ENCODE measurements around the gene PITPNC1.
"Not testable (repeated sequence)": the region's sequence is repeated elsewhere in the genome, so short reads cannot be mapped to it uniquely, and the experiment has no call there.

The PITPNC1 gene

DNA sequence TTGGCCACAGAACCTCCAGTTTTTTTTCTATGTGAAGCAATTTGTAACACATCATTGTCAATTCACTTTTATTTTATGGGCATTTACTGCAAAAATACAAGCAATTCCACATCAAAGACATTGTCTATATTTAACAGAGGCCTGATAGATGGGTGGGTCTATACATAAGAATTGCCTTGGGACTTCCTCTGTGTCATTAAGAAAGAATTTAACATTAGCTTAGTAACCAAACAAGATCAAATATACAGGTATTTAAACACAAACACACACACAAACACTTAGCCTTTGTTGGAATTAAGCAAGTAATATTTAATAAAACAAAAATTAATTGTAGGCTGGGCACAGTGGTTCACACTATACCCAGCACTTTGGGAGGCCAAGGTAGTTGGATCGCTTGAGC is 4.3 kb upstream of the PITPNC1 start:
- no peak for DNase-seq

GRCh38 chr17:67374329-67375053 is 2.6 kb upstream of the PITPNC1 start:
- peak; percentile 70 to 87 for DNase-seq

DNA sequence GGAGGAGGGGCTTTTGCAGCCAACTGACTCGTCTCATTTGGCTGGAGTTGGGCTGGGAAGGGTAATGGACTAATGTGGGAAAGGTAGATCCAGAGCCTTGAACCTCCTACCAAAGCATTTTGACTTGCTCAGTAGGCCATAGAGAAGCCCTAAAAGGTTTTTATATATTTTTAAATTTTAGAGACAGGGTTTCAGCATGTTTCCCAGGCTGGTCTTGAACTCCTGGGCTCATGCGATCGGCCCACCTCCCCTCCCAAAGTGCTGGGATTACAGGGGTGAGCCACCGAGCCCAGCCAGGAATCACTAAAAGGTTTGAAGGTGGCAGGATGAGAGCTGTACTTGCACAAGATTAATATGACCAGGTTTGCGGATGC is 2.0 kb upstream of the PITPNC1 start:
- DNase-seq: no peak

- DNase-seq: no peak
Observed at GRCh38 chr17:67375716-67376115, 1.4 kb upstream of the PITPNC1 start.

- DNase-seq: no peak
Observed at GRCh38 chr17:67376415-67376736, 705 bp upstream of the PITPNC1 start.

GRCh38 chr17:67377488-67378453 is 690 bp downstream of the PITPNC1 start:
- peak in 1 of 2 donors; percentile 47 for DNase-seq

DNA sequence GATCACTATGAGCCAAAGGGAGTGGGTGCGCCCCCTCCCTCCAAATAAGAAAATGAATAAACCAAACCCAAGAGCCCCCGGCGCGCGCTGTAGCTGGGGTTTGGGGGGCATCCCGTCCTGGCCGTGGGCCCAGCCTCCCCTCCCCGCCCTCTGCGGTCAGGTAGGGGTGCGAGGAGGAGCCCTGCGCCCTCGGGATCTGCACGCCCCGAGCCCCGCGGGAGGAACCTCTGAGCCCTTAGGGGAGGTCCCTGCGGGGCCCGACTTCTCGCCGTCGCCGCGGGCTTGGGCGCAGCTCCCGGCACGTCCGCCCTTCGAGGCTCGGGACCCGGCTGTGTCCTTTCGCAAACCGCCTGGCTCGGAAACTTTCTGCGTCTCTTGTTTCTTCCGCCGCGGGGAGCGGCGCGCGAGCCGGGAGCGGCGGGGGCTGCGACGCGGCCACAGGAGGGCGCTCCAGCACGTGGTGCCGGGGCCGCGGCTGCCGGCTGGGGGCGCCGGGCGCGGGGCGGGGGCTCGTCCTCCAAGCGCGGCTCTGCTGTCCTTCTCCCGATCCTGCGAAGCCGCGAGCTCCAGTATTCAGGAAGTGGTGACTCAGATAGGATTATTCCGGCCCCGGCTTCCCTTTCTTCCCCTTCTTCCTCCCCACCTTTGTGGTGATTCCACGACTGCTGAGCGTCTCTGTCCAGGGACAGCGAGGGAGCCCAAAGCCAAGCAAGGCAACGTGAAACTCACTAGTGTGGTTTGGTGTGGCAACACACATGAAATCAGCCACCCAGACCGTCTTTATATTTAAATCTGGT is 1.6 kb downstream of the PITPNC1 start:
- DNase-seq: peak; percentile 50 to 79

DNA sequence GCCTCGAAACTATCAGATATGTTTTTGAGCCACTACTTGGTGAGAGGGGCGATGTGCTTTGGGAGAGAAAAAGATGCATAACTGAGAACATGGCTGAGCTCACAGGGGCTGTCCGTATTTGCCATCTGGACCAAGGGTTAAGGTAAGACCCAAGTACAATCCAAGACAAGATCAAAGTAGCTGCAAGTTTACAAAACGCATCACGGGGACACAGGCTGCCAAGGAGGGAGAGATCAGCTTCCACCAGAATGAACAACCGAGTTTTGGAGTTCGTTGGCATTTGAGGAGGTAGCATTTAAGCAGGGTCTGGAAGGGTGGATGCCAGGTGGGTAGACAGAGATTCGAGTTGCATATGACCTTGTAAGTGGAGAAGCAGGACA is 2.2 kb downstream of the PITPNC1 start:
- no peak for DNase-seq

DNA sequence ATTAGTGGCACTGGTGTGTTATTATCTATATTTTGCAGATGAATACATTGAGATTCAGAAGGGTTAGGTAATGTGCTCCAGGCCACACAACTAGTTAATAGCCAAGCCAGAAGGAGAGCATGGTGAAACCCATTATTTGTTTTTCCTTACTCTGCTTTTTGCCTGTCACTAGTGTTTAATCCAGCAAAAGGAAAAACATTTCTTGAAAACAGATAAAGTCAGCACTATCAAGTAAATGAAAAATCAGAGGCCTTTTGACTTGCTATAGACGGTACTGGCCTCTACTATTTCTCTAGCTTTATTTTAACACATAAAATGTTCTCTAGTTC is 4.8 kb downstream of the PITPNC1 start:
- no peak for DNase-seq

DNA sequence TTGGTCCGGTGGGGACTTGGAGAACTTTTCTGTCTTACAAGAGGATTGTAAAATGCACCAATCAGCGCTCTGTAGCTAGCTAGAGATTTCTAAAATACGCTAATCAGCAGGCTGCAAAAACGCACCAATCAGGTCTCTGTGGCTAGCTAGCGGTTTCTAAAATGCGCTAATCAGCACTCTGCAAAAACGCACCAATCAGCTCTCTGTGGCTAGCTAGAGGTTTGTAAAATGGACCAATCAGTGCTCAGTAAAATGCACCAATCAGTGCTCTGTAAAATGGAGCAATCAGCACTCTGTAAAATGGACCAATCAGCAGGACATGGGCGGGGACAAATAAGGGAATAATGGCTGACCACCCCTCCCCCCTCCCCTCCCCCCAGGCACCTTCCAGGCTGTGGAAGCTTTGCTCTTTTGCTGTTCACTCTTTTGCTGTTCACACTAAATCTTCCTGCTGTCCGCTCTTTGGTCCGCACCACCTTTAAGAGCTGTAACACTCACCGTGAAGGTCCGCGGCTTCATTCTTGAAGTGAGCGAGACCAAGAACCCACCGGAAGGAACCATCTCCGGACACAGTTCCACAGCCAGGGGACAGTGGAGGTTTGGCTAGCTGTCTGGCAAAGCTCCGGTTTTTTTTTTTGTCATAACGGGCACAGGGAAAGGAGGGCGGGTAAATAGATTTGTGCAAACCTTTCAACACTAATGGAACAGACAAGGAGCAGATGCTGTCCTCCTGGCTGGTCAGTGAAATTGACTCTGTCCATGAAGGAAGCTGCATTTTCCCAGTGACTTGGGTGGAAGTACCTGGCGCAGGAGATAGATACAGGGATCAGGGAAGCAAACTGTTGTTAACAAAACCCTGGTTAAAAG is 8.3 kb downstream of the PITPNC1 start:
- no peak for DNase-seq

GRCh38 chr17:67386965-67387551 is 10.0 kb downstream of the PITPNC1 start:
- DNase-seq: peak; percentile 44 to 92

- not testable (repeated sequence) for DNase-seq
Observed at GRCh38 chr17:67388536-67388935, 11.5 kb downstream of the PITPNC1 start.

GRCh38 chr17:67388986-67389385 is 11.9 kb downstream of the PITPNC1 start:
- DNase-seq: no peak

DNA sequence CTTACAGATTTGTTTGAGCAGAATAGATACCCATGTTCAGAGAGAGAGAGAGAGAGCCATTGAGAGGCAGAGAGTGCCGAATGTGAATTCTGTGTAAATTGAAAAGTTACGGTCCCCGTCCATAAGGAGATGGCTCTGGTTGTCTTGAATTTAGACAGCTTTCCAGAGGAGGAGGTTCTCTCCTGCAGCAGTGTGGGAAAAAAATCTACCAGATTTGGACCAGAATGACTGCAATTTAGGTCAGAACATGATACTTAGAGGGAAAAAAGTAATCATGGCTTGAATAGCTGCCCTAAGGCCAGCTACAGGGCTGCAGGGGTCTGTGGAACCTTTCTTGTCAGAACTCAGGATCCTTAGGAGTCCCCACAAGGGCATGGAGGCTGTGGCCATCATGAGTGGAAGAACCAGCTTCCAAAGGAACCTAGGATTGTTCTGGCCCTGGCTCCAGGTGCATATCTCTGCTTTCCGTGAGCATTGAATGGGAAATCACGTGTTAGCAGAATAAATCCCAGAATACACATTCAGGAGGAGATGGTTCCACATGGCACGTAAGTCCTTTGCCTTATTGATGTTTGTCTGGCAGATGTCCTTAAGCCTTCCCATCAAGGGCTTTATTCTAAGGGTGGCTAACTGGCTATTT is 13.0 kb downstream of the PITPNC1 start:
- no peak for DNase-seq

DNA sequence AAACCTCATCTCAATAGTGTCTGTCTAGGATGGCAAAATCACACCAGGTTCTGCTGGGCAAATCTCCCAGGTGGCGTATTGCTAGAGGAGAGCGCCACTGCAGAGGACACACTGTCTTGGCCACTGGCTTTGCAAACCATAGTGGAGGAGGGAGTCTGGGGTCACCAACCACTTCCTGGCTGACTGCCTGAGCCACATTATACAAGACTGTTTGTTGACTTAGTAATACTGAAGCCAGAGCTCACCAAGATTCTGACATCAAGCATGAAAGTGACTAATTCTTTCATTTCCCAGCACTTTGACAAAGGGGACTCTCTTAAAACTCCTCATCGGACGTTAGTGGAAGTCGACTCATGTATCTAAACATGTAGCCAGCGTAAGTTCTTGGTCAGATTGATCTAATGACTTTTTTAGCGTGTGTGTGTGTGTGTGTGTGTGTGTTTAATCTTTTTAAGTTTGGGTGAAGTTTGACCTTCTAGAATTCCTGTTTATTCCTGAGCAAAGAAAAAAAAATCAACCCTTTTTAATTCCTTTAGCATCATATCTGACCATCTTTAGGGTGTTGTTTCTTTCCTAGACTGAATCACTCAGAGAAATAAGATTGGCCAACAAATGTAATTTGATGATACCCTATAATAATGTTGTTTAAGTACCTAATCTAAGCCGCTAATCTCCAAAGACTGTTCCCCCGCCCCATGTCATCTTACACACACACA is 13.7 kb downstream of the PITPNC1 start:
- DNase-seq: peak; percentile 64 to 79

- no peak for DNase-seq
Observed at GRCh38 chr17:67392111-67392510, 15.0 kb downstream of the PITPNC1 start.

DNA sequence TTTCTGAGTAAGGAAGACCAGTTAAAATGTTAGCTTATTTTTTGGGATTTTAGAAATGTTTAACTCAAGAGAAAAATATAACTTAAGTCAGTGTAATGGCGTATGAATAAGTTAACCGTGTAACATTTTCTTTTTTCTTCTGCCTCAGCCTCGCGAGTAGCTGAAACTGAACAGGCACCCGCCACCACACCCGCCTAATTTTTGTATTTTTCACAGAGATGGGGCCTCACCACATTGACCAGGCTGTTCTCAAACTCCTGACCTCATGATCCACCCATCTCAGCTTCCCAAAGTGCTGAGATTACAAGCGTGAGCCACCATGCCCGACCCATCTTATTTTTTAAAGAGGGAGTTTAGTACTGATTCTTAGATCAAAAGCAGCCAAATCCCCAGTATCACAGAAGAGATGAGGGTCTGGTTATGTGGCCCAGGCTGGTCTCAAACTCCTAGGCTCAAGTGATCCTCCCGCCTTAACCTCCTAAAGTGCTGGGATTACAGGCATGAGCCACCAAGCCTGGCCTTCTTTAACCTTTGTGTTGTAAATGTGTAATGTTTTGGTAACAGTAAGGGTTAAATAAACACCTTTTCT is 16.8 kb downstream of the PITPNC1 start:
- no peak for DNase-seq

- no peak for DNase-seq
Observed at GRCh38 chr17:67399676-67400075, 22.6 kb downstream of the PITPNC1 start.

DNA sequence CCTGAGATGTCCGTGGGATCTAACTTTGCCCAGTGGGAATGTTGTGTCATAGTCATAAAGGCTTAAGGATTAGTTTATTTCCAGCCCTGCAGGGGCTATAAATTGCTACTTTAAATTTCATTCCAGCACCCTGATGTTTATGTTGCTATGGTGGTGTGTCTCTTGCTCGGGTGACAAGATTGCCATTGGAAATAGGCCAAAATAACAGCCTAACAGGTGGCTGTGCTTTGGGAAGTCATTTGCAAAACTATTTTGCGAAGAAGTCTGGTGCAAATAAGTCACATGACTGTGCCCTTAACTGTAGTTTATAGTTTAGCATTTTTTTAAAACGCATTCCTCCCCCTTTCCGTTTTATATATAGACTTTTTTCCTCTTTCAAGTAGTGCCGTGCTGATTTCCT is 23.1 kb downstream of the PITPNC1 start:
- DNase-seq: no peak

- no peak for DNase-seq
Observed at GRCh38 chr17:67401106-67401505, 24.0 kb downstream of the PITPNC1 start.

All from inflammatory macrophage treated with lipopolysaccharide for 1 hour (primary cell).